Measurements from ENCODE around the gene ATP1B3. TPM values are rescaled to one million over a fixed set of nuclear protein-coding genes. Genes with fewer than 3 reads are reported as not detected.

Gene ATP1B3
- total RNA-seq, 4 donors from 2014 or later = 117 to 190 (median 154) TPM

- Histone ChIP-seq H3K4me1 (peaks cover 15% of the 10 kb centered on the region), H3K4me3 (no peak overlapping the region), H3K9me3 (no peaks in the 10 kb centered on the region), H3K27ac (peak overlapping the region; percentile 49), H3K27me3 (no peaks in the 10 kb centered on the region), H3K36me3 (no peaks in the 10 kb centered on the region)
- TF ChIP-seq EP300 (IDR thresholded peaks at IDR 0.05) (no peak), CTCF (IDR thresholded peaks at IDR 0.05) (no peak), POLR2AphosphoS5 (IDR thresholded peaks at IDR 0.05) (no peak), POLR2A (IDR thresholded peaks at IDR 0.05) (no peak)
- DNase-seq (ENCODE audit: low spot score in 2 of 2) = peak in 1 of 2 donors; percentile 4
- 42% methylated on average over 4 of the region's 4 CpGs for WGBS
These were observed 23.3 kb upstream of the ATP1B3 start for GRCh38 chr3:141853081-141853601.

- Histone ChIP-seq H3K4me1 (peaks cover 15% of the 10 kb centered on the region), H3K27me3 (no peaks in the 10 kb centered on the region), H3K4me3 (no peak overlapping the region), H3K9me3 (no peaks in the 10 kb centered on the region), H3K27ac (peak overlapping the region; percentile 24), H3K36me3 (no peaks in the 10 kb centered on the region)
- no peak for TF ChIP-seq CTCF (IDR thresholded peaks at IDR 0.05)
- TF ChIP-seq EP300 (IDR thresholded peaks at IDR 0.05) = no peak
- no peak for TF ChIP-seq POLR2A (IDR thresholded peaks at IDR 0.05)
- no peak for TF ChIP-seq POLR2AphosphoS5 (IDR thresholded peaks at IDR 0.05)
- DNase-seq (ENCODE audit: low spot score in 2 of 2) = peak in 1 of 2 donors; percentile 28
- whole genome bisulfite sequencing = 56% methylated on average over 10 of the region's 10 CpGs
These were observed 22.7 kb upstream of the ATP1B3 start for GRCh38 chr3:141853629-141854168.

- H3K4me1 ChIP-seq = peaks cover 15% of the 10 kb centered on the region
- no peak overlapping the region for H3K27ac ChIP-seq
- DNase-seq (ENCODE audit: low spot score in 2 of 2) = no peak
- no peaks in the 10 kb centered on the region for H3K36me3 ChIP-seq
- no peaks in the 10 kb centered on the region for H3K27me3 ChIP-seq
- no peak for TF ChIP-seq CTCF (IDR thresholded peaks at IDR 0.05)
- TF ChIP-seq POLR2A (IDR thresholded peaks at IDR 0.05) = no peak
- TF ChIP-seq EP300 (IDR thresholded peaks at IDR 0.05) = no peak
- no peak for TF ChIP-seq POLR2AphosphoS5 (IDR thresholded peaks at IDR 0.05)
- no peaks in the 10 kb centered on the region for H3K9me3 ChIP-seq
- 87% methylated on average over 1 of the region's 1 CpG for WGBS
- H3K4me3 ChIP-seq = no peak overlapping the region
These were observed 21.8 kb upstream of the ATP1B3 start for GRCh38 chr3:141854599-141854998.

GRCh38 chr3:141858312-141858711, 18.1 kb upstream of the ATP1B3 start:
- 87% methylated on average over 2 of the region's 2 CpGs for WGBS
- Histone ChIP-seq H3K4me1 (peaks cover 27% of the 10 kb centered on the region), H3K4me3 (no peak overlapping the region), H3K36me3 (no peaks in the 10 kb centered on the region), H3K27me3 (no peaks in the 10 kb centered on the region), H3K27ac (no peak overlapping the region), H3K9me3 (no peaks in the 10 kb centered on the region)
- no peak for DNase-seq (ENCODE audit: low spot score in 2 of 2)
- TF ChIP-seq POLR2AphosphoS5 (IDR thresholded peaks at IDR 0.05) (no peak), CTCF (IDR thresholded peaks at IDR 0.05) (no peak), POLR2A (IDR thresholded peaks at IDR 0.05) (no peak)

GRCh38 chr3:141859651-141860050, 16.8 kb upstream of the ATP1B3 start:
- H3K4me3 ChIP-seq = no peak overlapping the region
- no peaks in the 10 kb centered on the region for H3K27me3 ChIP-seq
- TF ChIP-seq POLR2AphosphoS5 (IDR thresholded peaks at IDR 0.05) (no peak), EP300 (IDR thresholded peaks at IDR 0.05) (no peak), CTCF (IDR thresholded peaks at IDR 0.05) (no peak), POLR2A (IDR thresholded peaks at IDR 0.05) (no peak)
- H3K9me3 ChIP-seq = no peaks in the 10 kb centered on the region
- no peaks in the 10 kb centered on the region for H3K36me3 ChIP-seq
- WGBS = 84% methylated on average over 4 of the region's 4 CpGs
- no peak overlapping the region for H3K27ac ChIP-seq
- peaks cover 25% of the 10 kb centered on the region for H3K4me1 ChIP-seq
- DNase-seq (ENCODE audit: low spot score in 2 of 2) = no peak
